HepG2 (cell line): ENCODE results near the gene VWA1. TPM values are rescaled to one million over a fixed set of nuclear protein-coding genes. Genes with fewer than 3 reads are reported as not detected.
A peak's percentile ranks its signal among the peaks of the same experiment; 100 is the strongest.

Source experiments
- AHDC1 ChIP-seq: sonication (generic); formaldehyde crosslinking; IDR thresholded peaks from 2 replicates; pipeline ENCODE4 v1.5.1; 2020; ENCODE audit warnings: mild to moderate bottlenecking, missing genetic modification reagents, borderline replicate concordance
- CSRNP2 ChIP-seq: sonication (generic); formaldehyde crosslinking; conservative IDR thresholded peaks from 2 replicates; pipeline ENCODE4 v1.8.0; 2022; ENCODE audit warnings: low read depth, missing genetic modification reagents
- DZIP1 ChIP-seq: sonication (generic); formaldehyde crosslinking; IDR thresholded peaks from 2 replicates; pipeline ENCODE4 v1.5.0; 2020; ENCODE audit warnings: mild to moderate bottlenecking, missing genetic modification reagents
- EEA1 ChIP-seq: sonication (generic); formaldehyde crosslinking; IDR thresholded peaks from 2 replicates; pipeline ENCODE4 v1.5.1; 2020; ENCODE audit warnings: mild to moderate bottlenecking, missing genetic modification reagents, borderline replicate concordance
- FOXK2 ChIP-seq: fragments of 450-650 bp; IDR thresholded peaks from 2 replicates; pipeline ENCODE4 v1.6.1; 2016
- HIC2 ChIP-seq: sonication (generic); formaldehyde crosslinking; IDR thresholded peaks from 2 replicates; pipeline ENCODE4 v1.9.0; 2022; ENCODE audit warnings: low read depth, missing genetic modification reagents
- PBX2 ChIP-seq: IDR thresholded peaks from 2 replicates; pipeline ENCODE4 v1.6.1; 2016; ENCODE audit warnings: control low read depth
- POLR2A ChIP-seq, 2 experiments: IDR thresholded peaks; 2 replicates each; pipeline ENCODE4 v1.6.1; 2011; ENCODE audit warnings: low read depth in 2 of 2, low read length in 2 of 2, mild to moderate bottlenecking in 1 of 2, moderate library complexity in 1 of 2; ENCODE audit not compliant: insufficient read depth in 1 of 2
- SATB2 ChIP-seq: sonication (generic); formaldehyde crosslinking; IDR thresholded peaks from 2 replicates; pipeline ENCODE4 v1.5.0; 2020; ENCODE audit warnings: missing genetic modification reagents
- THAP7 ChIP-seq: sonication (generic); formaldehyde crosslinking; IDR thresholded peaks from 2 replicates; pipeline ENCODE4 v1.8.1; 2023; ENCODE audit warnings: mild to moderate bottlenecking, missing genetic modification reagents
- ZFY ChIP-seq: sonication (generic); formaldehyde crosslinking; IDR thresholded peaks from 2 replicates; pipeline ENCODE4 v1.4.0; 2020; ENCODE audit warnings: missing genetic modification reagents
- ZNF563 ChIP-seq: sonication (generic); formaldehyde crosslinking; IDR thresholded peaks from 2 replicates; pipeline ENCODE4 v1.8.0; 2022; ENCODE audit warnings: mild to moderate bottlenecking, moderate library complexity, missing genetic modification reagents
- ZNF567 ChIP-seq: sonication (generic); formaldehyde crosslinking; IDR thresholded peaks from 2 replicates; pipeline ENCODE4 v1.8.1; 2023; ENCODE audit warnings: mild to moderate bottlenecking, missing genetic modification reagents, borderline replicate concordance
- ZNF572 ChIP-seq: sonication (generic); formaldehyde crosslinking; IDR thresholded peaks from 2 replicates; pipeline ENCODE4 v1.5.1; 2020; ENCODE audit warnings: mild to moderate bottlenecking, missing genetic modification reagents
- ZNF737 ChIP-seq: sonication (generic); formaldehyde crosslinking; IDR thresholded peaks from 2 replicates; pipeline ENCODE4 v1.5.0; 2020; ENCODE audit warnings: missing genetic modification reagents, mild to moderate bottlenecking, borderline replicate concordance
- polyA plus RNA-seq, 8 experiments: library from polyadenylated mRNA; depleted of rRNA in 3 of 8; stranded (reverse) in 7 of 8; unstranded in 1 of 8; fragments of >200 nt; fragmentation: Illumina TruSeq in 4 of 8; extraction: Trizol in 4 of 8; gene quantifications; 2 replicates each; pipeline versions ENCODE4 v1.2.1 to v1.2.3, GENCODE V29; 2011 to 2016; ENCODE audit warnings: low read depth in 4 of 8, missing spikeins in 1 of 8, mixed read lengths in 1 of 8; ENCODE audit not compliant: insufficient read depth in 1 of 8
- total RNA-seq, 5 experiments: library from RNA; depleted of rRNA; stranded (reverse); fragments of >200 nt; fragmentation: Illumina TruSeq; extraction: Trizol; gene quantifications; 2 replicates each; pipeline ENCODE4 v1.2.3, GENCODE V29; 2016; ENCODE audit warnings: low read depth in 1 of 5

VWA1 gene
- total and polyA plus RNA-seq, 2 of the 13 experiments (the other 11 are each of a cell fraction or from before 2014, with no cell fraction given): 40.9 to 57.5 TPM

- TF ChIP-seq ZNF563 (0 out of 2 replicates have a peak, but pooled peaks have one; percentile 33), POLR2A (IDR thresholded peaks at IDR 0.05; ENCODE audit: insufficient read depth in 1 of 2, low read depth in 2 of 2, low read length in 2 of 2) (no peak), AHDC1 (CRISPR knock-in tag) (0 out of 2 replicates have a peak, but pooled peaks have one; percentile 0), ZNF737 (no peak), THAP7 (no peak), ZNF572 (no peak), ZNF567 (no peak; the same call in 1 of the 2 replicates), HIC2 (CRISPR knock-in tag) (no peak), PBX2 (no peak), ZFY (CRISPR knock-in tag) (no peak), DZIP1 (CRISPR knock-in tag) (no peak), SATB2 (CRISPR knock-in tag) (no peak), EEA1 (CRISPR knock-in tag) (no peak), CSRNP2 (CRISPR knock-in tag) (no peak), FOXK2 (no peak)
Measured at GRCh38 chr1:1406101-1406820, 29.2 kb upstream of the VWA1 start (continued).
